HUES48 (cell line): ENCODE results near the gene ARHGEF7.
A peak's percentile ranks its signal among the peaks of the same experiment; 100 is the strongest.

Experiments
- H3K27ac ChIP-seq: one replicate; pipeline ENCODE4 v1.7.0; 2013; ENCODE audit warnings: low read depth, low read length, inconsistent platforms
- H3K27me3 ChIP-seq: 2 replicates; pipeline ENCODE4 v1.6.1; 2013; ENCODE audit warnings: mild to moderate bottlenecking, low read length; ENCODE audit not compliant: control insufficient read depth, insufficient read depth
- H3K36me3 ChIP-seq: 2 replicates; pipeline ENCODE4 v1.6.1; 2013; ENCODE audit warnings: low read length; ENCODE audit not compliant: control insufficient read depth, insufficient read depth
- H3K4me1 ChIP-seq: 2 replicates; pipeline ENCODE4 v1.6.1; 2013; ENCODE audit warnings: mild to moderate bottlenecking, low read length; ENCODE audit not compliant: control insufficient read depth, insufficient read depth
- H3K4me3 ChIP-seq: 2 replicates; pipeline ENCODE4 v1.5.1; 2013; ENCODE audit warnings: mild to moderate bottlenecking, low read depth, low read length
- H3K9ac ChIP-seq: 2 replicates; pipeline ENCODE4 v1.6.1; 2013; ENCODE audit warnings: mild to moderate bottlenecking, low read depth, low read length, moderate library complexity
- H3K9me3 ChIP-seq: 2 replicates; pipeline ENCODE4 v1.6.1; 2013; ENCODE audit warnings: low read length; ENCODE audit not compliant: control insufficient read depth, insufficient read depth

ARHGEF7 gene

GRCh38 chr13:111139873-111140561, 24.9 kb downstream of the ARHGEF7 start:
- Histone ChIP-seq H3K9ac (no peak overlapping the region), H3K27me3 (no peaks in the 10 kb centered on the region), H3K36me3 (no peaks in the 10 kb centered on the region), H3K4me1 (no peaks in the 10 kb centered on the region), H3K9me3 (no peaks in the 10 kb centered on the region), H3K4me3 (no peak overlapping the region), H3K27ac (no peak overlapping the region)

GRCh38 chr13:111140562-111141105, 25.5 kb downstream of the ARHGEF7 start:
- Histone ChIP-seq H3K4me1 (no peaks in the 10 kb centered on the region), H3K9ac (no peak overlapping the region), H3K36me3 (no peaks in the 10 kb centered on the region), H3K4me3 (no peak overlapping the region), H3K27me3 (no peaks in the 10 kb centered on the region), H3K27ac (no peak overlapping the region), H3K9me3 (no peaks in the 10 kb centered on the region)

GRCh38 chr13:111142472-111142871, 27.4 kb downstream of the ARHGEF7 start:
- no peak overlapping the region for H3K4me3 ChIP-seq
- H3K9ac ChIP-seq: no peak overlapping the region
- H3K9me3 ChIP-seq: no peaks in the 10 kb centered on the region
- no peaks in the 10 kb centered on the region for H3K27me3 ChIP-seq
- no peak overlapping the region for H3K27ac ChIP-seq
- H3K36me3 ChIP-seq: no peaks in the 10 kb centered on the region
- no peaks in the 10 kb centered on the region for H3K4me1 ChIP-seq

- no peaks in the 10 kb centered on the region for H3K4me1 ChIP-seq
- no peaks in the 10 kb centered on the region for H3K27me3 ChIP-seq
- no peak overlapping the region for H3K27ac ChIP-seq
- H3K36me3 ChIP-seq: no peaks in the 10 kb centered on the region
- H3K9me3 ChIP-seq: no peaks in the 10 kb centered on the region
- no peak overlapping the region for H3K9ac ChIP-seq
- no peak overlapping the region for H3K4me3 ChIP-seq
Observed at GRCh38 chr13:111143865-111144540, 28.9 kb downstream of the ARHGEF7 start.

- H3K4me3 ChIP-seq: no peak overlapping the region
- no peaks in the 10 kb centered on the region for H3K9me3 ChIP-seq
- no peaks in the 10 kb centered on the region for H3K27me3 ChIP-seq
- H3K9ac ChIP-seq: no peak overlapping the region
- H3K36me3 ChIP-seq: no peaks in the 10 kb centered on the region
- H3K27ac ChIP-seq: no peak overlapping the region
- H3K4me1 ChIP-seq: no peaks in the 10 kb centered on the region
Observed at GRCh38 chr13:111145071-111145470, 30.0 kb downstream of the ARHGEF7 start.

GRCh38 chr13:111145506-111145905, 30.4 kb downstream of the ARHGEF7 start:
- Histone ChIP-seq H3K27me3 (no peaks in the 10 kb centered on the region), H3K4me1 (no peaks in the 10 kb centered on the region), H3K4me3 (no peak overlapping the region), H3K27ac (no peak overlapping the region), H3K36me3 (no peaks in the 10 kb centered on the region), H3K9me3 (no peaks in the 10 kb centered on the region), H3K9ac (no peak overlapping the region)

- H3K4me1 ChIP-seq: peaks cover 17% of the 10 kb centered on the region
- peaks cover 2% of the 10 kb centered on the region; the same call in 1 of the 2 replicates for H3K36me3 ChIP-seq
- peak overlapping the region; percentile 93 for H3K4me3 ChIP-seq
- peak overlapping the region; percentile 96 for H3K27ac ChIP-seq
- no peaks in the 10 kb centered on the region for H3K9me3 ChIP-seq
- H3K9ac ChIP-seq: peak overlapping the region; percentile 95
- H3K27me3 ChIP-seq: no peaks in the 10 kb centered on the region
Observed at GRCh38 chr13:111152844-111153243, 37.7 kb downstream of the ARHGEF7 start.

GRCh38 chr13:111153279-111153976, 38.3 kb downstream of the ARHGEF7 start:
- Histone ChIP-seq H3K9me3 (no peaks in the 10 kb centered on the region), H3K4me3 (peak overlapping the region; percentile 93), H3K36me3 (peaks cover 2% of the 10 kb centered on the region), H3K9ac (peak overlapping the region; percentile 95), H3K27me3 (no peaks in the 10 kb centered on the region), H3K4me1 (peaks cover 17% of the 10 kb centered on the region), H3K27ac (peak overlapping the region; percentile 96)

GRCh38 chr13:111153977-111154332, 38.8 kb downstream of the ARHGEF7 start:
- H3K36me3 ChIP-seq: peaks cover 6% of the 10 kb centered on the region
- H3K27ac ChIP-seq: peak overlapping the region; percentile 96
- no peaks in the 10 kb centered on the region for H3K27me3 ChIP-seq
- H3K4me1 ChIP-seq: peaks cover 17% of the 10 kb centered on the region
- H3K9ac ChIP-seq: peak overlapping the region; percentile 95
- peak overlapping the region; percentile 93 for H3K4me3 ChIP-seq
- no peaks in the 10 kb centered on the region for H3K9me3 ChIP-seq

- Histone ChIP-seq H3K27ac (no peak overlapping the region), H3K4me1 (peaks cover 11% of the 10 kb centered on the region), H3K27me3 (no peaks in the 10 kb centered on the region), H3K4me3 (no peak overlapping the region), H3K9me3 (no peaks in the 10 kb centered on the region), H3K9ac (no peak overlapping the region), H3K36me3 (peaks cover 15% of the 10 kb centered on the region)
Observed at GRCh38 chr13:111156421-111156820, 41.3 kb downstream of the ARHGEF7 start.
